GM10248 (cell line): ENCODE results near the gene TMEM59.
"Not testable (repeated sequence)": the region's sequence is repeated elsewhere in the genome, so short reads cannot be mapped to it uniquely, and the experiment has no call there.

Source experiments
- CTCF ChIA-PET: fragments of 300-600 bp; sonication (Branson Sonifier 250); formaldehyde crosslinking; extraction: SDS; loops from one replicate; lab custom pipeline; 2021; ENCODE audit warnings: antibody characterized with exemption; lab: Yijun Ruan, JAX
- POLR2A ChIA-PET: fragments of 350-650 bp; sonication (Branson Sonifier 250); formaldehyde crosslinking; extraction: SDS; loops from one replicate; lab custom pipeline; 2020; ENCODE audit warnings: antibody characterized with exemption; lab: Yijun Ruan, JAX
- DNase-seq: peaks from one replicate; pipeline ENCODE4 v3.0.0; 2012; ENCODE audit errors: extremely low spot score
- TF ChIP-seq, protein P1 (sequence below): IDR thresholded peaks from 2 replicates; pipeline ENCODE4 v1.5.1; 2012; ENCODE audit warnings: mild to moderate bottlenecking, low read depth; ENCODE audit errors: extremely low read depth, missing control alignments, control extremely low read depth

TMEM59 gene

DNA sequence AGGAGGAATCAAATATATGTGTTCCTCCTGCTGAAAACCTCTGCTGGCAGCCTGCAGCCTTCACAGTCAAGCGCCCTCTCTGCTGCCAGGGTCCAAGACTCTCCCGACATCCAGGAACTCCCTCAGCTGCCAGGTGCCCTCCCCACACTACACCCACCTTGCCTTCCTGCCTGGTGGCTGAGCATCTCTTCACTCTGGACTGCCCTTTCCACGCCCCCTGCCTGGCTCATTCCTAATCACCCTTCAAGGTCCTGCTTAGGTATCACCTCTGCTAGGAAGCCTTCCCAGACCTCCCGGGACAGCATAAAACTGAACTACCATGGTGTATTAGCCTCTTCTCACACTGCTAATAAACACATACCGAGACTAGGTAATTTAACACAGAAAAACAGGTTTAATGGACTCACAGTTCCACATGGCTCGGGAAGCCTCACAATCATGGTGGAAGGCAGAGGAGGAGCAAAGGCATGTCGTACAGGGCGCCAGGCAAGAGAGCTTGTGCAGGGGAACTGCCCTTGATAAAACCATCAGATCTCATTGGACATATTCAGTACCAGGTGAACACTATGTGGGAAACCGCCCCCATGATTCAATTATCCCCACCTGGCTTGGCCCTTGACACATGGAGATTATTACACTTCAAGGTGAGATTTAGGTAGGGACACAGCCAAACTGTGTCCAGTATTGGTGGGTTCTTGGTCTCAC lies 50.3 kb downstream of the TMEM59 start:
- TF ChIP-seq, protein P1, sequence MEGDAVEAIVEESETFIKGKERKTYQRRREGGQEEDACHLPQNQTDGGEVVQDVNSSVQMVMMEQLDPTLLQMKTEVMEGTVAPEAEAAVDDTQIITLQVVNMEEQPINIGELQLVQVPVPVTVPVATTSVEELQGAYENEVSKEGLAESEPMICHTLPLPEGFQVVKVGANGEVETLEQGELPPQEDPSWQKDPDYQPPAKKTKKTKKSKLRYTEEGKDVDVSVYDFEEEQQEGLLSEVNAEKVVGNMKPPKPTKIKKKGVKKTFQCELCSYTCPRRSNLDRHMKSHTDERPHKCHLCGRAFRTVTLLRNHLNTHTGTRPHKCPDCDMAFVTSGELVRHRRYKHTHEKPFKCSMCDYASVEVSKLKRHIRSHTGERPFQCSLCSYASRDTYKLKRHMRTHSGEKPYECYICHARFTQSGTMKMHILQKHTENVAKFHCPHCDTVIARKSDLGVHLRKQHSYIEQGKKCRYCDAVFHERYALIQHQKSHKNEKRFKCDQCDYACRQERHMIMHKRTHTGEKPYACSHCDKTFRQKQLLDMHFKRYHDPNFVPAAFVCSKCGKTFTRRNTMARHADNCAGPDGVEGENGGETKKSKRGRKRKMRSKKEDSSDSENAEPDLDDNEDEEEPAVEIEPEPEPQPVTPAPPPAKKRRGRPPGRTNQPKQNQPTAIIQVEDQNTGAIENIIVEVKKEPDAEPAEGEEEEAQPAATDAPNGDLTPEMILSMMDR = no peak
- ChIA-PET POLR2A (no interaction called here), CTCF (no interaction called here)
- DNase-seq = no peak

DNA sequence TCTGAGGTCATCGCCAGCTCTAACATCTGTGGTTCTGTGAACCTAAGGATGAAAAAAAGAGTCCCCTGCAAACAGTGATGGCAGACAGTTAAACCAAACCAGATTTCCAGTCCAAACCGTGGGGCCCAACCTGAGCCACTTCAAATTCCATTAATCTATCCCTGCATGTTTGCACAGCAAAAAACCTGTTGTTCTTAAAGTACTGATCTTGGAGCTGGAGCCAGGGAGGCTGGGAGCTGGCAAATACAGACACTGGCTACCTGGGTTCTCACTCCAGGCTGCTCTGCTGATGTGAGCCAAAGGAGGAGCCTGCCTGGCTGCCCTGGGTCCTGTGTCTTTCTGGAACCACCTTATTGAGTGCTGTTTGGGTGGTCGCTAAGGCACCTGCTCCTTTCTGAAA lies 51.4 kb downstream of the TMEM59 start:
- POLR2A ChIA-PET = interaction anchor here (0.6 kb wide), 1 partner anchor 55 kb away, joined by 4 read pairs; no protein-coding TSS in a partner anchor
- CTCF ChIA-PET = interaction anchor here (0.8 kb wide), 1 partner anchor 10 kb away, joined by 3 read pairs; no protein-coding TSS in a partner anchor
- TF ChIP-seq, protein P1 = no peak
- DNase-seq = no peak

DNA sequence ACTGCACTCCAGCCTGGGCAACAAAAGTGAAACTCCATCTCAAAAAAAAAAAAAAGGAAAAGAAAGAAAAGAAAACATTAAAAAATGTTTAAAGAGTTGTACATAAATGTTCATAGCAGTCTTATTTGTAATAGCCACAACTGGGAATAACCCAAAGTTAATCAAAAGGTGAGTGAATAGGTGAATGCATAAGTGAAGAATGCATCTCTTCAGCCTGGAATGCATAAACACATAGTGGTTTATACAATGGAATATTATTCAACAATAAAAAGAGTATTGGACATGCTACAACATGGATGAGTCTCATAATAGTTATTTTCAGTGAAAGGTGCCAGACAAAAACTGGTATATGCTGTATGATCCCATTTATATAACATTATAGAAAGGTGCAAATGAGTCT lies 53.1 kb downstream of the TMEM59 start:
- POLR2A ChIA-PET = no interaction called here
- CTCF ChIA-PET = interaction anchor here (1.0 kb wide), 1 partner anchor 9 kb away, joined by 3 read pairs; no protein-coding TSS in a partner anchor
- no peak for DNase-seq
- TF ChIP-seq, protein P1 = no peak

DNA sequence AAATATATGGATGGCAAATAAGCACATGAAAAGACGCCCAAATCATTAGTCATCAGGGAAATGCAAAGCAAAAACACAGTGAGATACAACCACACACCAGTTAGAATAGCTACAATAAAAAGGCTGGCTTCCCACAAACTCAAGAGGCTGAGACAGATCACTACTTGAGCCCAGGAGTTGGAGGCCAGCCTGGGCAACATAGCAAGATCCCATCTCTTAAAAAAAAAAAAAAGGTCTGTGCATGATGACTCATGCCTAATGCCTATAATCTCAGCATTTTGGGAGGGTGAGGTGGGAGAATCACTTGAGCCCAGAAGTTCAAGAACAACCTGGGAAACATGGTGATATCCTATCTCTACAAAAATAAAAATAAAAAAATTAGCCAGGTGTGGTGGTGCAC lies 54.8 kb downstream of the TMEM59 start:
- ChIA-PET POLR2A (no interaction called here), CTCF (interaction anchor here (1.0 kb wide), 1 partner anchor 39 kb away, joined by 4 read pairs; no protein-coding TSS in a partner anchor)
- no peak for DNase-seq
- TF ChIP-seq, protein P1 = no peak

DNA sequence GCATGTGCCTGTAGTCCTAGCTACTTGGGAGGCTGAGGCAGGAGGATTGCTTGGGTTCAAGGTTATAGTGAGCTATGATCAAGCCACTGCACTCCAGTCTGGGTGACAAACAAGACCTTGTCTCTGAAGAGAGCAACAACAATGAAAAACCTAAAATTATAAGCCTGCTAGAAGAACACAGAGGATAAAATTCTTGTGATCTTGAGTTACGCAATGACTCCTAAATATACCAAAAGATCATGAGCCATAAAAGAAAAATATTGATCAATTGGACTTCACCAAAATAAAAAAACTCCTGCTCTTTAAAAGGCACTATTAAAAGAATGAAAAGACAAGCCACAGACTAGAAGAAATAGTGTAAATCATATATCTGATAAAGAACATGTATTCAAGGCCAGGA lies 57.3 kb downstream of the TMEM59 start:
- POLR2A ChIA-PET = no interaction called here
- TF ChIP-seq, protein P1 = no peak
- CTCF ChIA-PET = no interaction called here
- DNase-seq = no peak

DNA sequence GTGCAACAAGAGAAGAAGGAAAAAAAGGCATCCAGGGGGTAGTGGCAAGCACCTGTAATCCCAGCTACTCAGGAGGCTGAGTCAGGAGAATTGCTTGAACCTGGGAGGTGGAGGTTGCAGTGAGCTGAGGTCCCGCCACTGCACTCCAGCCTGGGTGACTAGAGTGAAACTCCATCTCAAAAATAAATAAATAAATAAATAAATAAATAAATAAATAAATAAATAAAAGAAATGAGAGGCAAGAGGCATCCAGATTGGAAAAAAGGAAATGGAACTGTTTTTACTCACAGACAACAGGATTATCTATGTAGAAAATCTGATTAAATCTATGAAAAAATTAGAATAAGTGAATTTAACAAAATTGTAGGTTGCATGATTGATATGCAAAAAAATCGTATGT lies 58.5 kb downstream of the TMEM59 start:
- DNase-seq, POLR2A ChIA-PET: not testable (repeated sequence)
- CTCF ChIA-PET = interaction anchor here (1.2 kb wide), 1 partner anchor 10 kb away, joined by 3 read pairs; no protein-coding TSS in a partner anchor
